ENCODE measurements around the gene APIP. TPM values are rescaled to one million over a fixed set of nuclear protein-coding genes. Genes with fewer than 3 reads are reported as not detected.
A peak's percentile ranks its signal among the peaks of the same experiment; 100 is the strongest.

APIP gene
- total RNA-seq, 2 donors from 2014 or later = 23.9 to 33.1 TPM

DNA sequence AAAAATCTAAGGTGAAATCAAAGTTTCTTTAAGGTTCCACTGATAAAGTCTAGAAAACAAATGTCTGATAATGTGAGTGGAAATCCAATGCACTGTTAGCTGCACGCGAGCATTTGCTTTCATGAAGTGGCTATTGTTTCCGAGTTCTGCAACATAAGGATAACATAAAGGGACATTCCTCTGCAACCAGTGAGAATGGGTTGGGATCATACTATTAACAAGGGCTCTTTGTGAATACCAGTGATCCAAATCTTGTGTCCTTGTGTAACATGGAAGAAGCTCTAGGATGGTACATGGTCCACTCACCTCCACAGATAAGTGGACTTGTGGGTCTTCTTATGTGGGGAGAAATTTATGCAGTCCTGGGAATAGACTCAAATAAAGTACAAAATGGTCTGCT, 24.6 kb downstream of the APIP start:
- WGBS = 70% methylated on average over 3 of the region's 3 CpGs
- no peak overlapping the region for H3K4me3 ChIP-seq
- H3K9me3 ChIP-seq = no peaks in the 10 kb centered on the region
- intact Hi-C loops (cut with DNase I) = loop anchor here (2.0 to 10.0 kb wide), 2 partner anchors 305 to 537 kb away; partner anchors contain the start of gene ABTB2
- TF ChIP-seq, protein P1, sequence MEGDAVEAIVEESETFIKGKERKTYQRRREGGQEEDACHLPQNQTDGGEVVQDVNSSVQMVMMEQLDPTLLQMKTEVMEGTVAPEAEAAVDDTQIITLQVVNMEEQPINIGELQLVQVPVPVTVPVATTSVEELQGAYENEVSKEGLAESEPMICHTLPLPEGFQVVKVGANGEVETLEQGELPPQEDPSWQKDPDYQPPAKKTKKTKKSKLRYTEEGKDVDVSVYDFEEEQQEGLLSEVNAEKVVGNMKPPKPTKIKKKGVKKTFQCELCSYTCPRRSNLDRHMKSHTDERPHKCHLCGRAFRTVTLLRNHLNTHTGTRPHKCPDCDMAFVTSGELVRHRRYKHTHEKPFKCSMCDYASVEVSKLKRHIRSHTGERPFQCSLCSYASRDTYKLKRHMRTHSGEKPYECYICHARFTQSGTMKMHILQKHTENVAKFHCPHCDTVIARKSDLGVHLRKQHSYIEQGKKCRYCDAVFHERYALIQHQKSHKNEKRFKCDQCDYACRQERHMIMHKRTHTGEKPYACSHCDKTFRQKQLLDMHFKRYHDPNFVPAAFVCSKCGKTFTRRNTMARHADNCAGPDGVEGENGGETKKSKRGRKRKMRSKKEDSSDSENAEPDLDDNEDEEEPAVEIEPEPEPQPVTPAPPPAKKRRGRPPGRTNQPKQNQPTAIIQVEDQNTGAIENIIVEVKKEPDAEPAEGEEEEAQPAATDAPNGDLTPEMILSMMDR (IDR thresholded peaks at IDR 0.05) = no peak
- TF ChIP-seq POLR2A (IDR thresholded peaks at IDR 0.05) (no peak), POLR2AphosphoS5 (IDR thresholded peaks at IDR 0.05) (no peak)
- H3K27me3 ChIP-seq (replicated peaks; ENCODE audit: insufficient read depth) = no peaks in the 10 kb centered on the region
- no peak for DNase-seq (ENCODE audit: low spot score)
- H3K36me3 ChIP-seq = no peaks in the 10 kb centered on the region
- H3K4me1 ChIP-seq (replicated peaks) = no peaks in the 10 kb centered on the region
- no peak overlapping the region for H3K27ac ChIP-seq

DNA sequence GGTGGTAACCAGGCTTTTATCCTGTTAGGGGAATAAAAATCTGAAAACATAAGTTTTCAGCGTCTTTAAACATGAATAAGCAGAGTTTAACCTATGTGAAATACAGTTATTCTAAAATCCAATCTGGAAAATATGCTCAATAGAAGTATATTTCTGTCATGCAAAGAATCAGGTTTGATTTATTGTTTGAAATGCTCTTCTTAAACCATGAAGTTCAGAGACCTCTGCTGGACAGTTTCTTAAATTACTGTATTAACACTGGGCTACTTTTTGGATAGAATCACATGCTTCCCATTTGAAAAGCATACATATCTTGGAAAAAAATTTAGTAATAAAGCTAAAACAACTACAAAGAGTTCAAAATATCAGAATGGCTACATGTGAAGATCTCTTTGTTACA, 25.4 kb downstream of the APIP start:
- Histone ChIP-seq H3K4me1 (replicated peaks) (no peaks in the 10 kb centered on the region), H3K36me3 (no peaks in the 10 kb centered on the region), H3K27ac (no peak overlapping the region), H3K27me3 (replicated peaks; ENCODE audit: insufficient read depth) (no peaks in the 10 kb centered on the region), H3K4me3 (no peak overlapping the region), H3K9me3 (no peaks in the 10 kb centered on the region)
- no peak for TF ChIP-seq POLR2A (IDR thresholded peaks at IDR 0.05)
- TF ChIP-seq, protein P1 (IDR thresholded peaks at IDR 0.05) = peak in 3 of 4 experiments; percentile 51 to 91 (median 76)
- no peak for DNase-seq (ENCODE audit: low spot score)
- intact Hi-C loops (cut with DNase I) = loop anchor here (2.0 to 10.0 kb wide), 2 partner anchors 304 to 536 kb away; partner anchors contain the start of gene ABTB2
- 52% methylated on average over 1 of the region's 1 CpG for WGBS

DNA sequence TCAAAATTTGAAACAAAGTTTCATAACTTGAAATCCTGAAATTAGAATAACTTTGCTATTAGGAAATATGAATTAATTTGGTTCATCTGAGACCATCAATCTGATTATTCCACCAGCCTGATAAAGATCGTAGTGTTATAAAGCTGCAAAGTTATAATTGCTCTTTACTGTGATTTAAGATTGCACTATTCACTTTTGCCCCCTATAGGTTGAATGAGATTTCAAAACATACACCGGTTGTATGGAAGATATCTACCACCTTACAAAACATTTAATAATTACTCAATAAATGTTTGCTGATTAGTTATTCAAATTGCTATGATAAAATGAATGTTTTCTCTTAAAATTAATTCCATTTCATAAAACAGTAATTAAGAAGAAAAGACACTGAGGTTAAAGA, 26.1 kb downstream of the APIP start:
- no peak for DNase-seq (ENCODE audit: low spot score)
- no peak for TF ChIP-seq POLR2AphosphoS5 (IDR thresholded peaks at IDR 0.05)
- TF ChIP-seq, protein P1 (IDR thresholded peaks at IDR 0.05) = peak in 3 of 4 experiments; percentile 39 to 74 (median 70)
- no peaks in the 10 kb centered on the region for H3K9me3 ChIP-seq
- intact Hi-C loops (cut with DNase I) = loop anchor here (2.0 to 10.0 kb wide), 2 partner anchors 303 to 535 kb away; partner anchors contain the start of gene ABTB2
- no peak overlapping the region for H3K27ac ChIP-seq
- no peaks in the 10 kb centered on the region for H3K4me1 ChIP-seq (replicated peaks)
- no peaks in the 10 kb centered on the region for H3K36me3 ChIP-seq
- 9% methylated on average over 2 of the region's 2 CpGs for WGBS
- H3K4me3 ChIP-seq = no peak overlapping the region
- no peaks in the 10 kb centered on the region for H3K27me3 ChIP-seq (replicated peaks; ENCODE audit: insufficient read depth)

DNA sequence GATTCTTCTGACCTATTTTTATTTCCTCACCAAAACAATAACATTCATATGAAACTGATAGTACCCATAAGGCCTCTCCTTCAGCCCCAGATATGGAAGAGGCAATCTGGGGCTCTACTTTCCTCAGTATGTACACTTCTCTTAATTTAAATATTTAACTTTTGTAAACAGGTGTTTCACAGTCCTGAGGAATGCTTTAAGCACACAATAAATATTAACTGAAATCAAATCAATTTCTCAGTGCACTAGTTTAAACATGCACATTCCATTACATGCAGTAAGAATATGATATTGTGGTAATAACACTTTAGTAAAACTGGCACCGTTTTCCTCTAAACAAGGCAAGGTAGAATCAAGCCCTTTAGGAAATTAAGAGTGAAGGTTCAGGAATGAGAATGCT, 28.9 kb downstream of the APIP start:
- no peaks in the 10 kb centered on the region for H3K36me3 ChIP-seq
- no peak for TF ChIP-seq POLR2A (IDR thresholded peaks at IDR 0.05)
- no peak for TF ChIP-seq POLR2AphosphoS5 (IDR thresholded peaks at IDR 0.05)
- TF ChIP-seq, protein P1 (IDR thresholded peaks at IDR 0.05) = no peak
- H3K9me3 ChIP-seq = no peaks in the 10 kb centered on the region
- peak overlapping the region; percentile 9 to 14 for H3K27ac ChIP-seq
- 54% methylated on average over 1 of the region's 1 CpG for WGBS
- H3K4me3 ChIP-seq = no peak overlapping the region
- H3K27me3 ChIP-seq (replicated peaks; ENCODE audit: insufficient read depth) = no peaks in the 10 kb centered on the region
- no peaks in the 10 kb centered on the region for H3K4me1 ChIP-seq (replicated peaks)
- DNase-seq (ENCODE audit: low spot score) = no peak
- intact Hi-C loops (cut with DNase I) = no loop called here

DNA sequence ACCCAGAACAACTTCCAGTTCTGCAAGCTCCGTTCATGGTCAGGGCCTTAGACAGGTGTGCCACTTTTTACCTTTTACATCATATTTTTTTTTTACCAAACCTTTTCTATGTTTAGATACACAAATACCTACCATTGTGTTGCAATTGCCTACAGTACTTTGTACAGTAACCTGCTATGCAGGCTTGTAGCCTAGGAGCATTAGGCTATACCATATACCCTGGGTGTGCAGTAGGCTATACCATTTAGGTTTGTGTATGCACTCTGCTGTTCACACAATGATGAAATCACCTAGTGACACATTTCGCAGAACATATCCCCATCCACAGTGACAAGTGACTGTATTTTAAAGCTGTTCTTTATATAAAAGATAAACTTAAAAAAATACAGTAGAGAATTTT, 29.6 kb downstream of the APIP start:
- Histone ChIP-seq H3K9me3 (no peaks in the 10 kb centered on the region), H3K36me3 (no peaks in the 10 kb centered on the region), H3K27ac (no peak overlapping the region), H3K4me1 (replicated peaks) (no peaks in the 10 kb centered on the region), H3K4me3 (no peak overlapping the region), H3K27me3 (replicated peaks; ENCODE audit: insufficient read depth) (no peaks in the 10 kb centered on the region)
- TF ChIP-seq POLR2A (IDR thresholded peaks at IDR 0.05) (no peak), POLR2AphosphoS5 (IDR thresholded peaks at IDR 0.05) (no peak)
- TF ChIP-seq, protein P1 (IDR thresholded peaks at IDR 0.05) = no peak
- no peak for DNase-seq (ENCODE audit: low spot score)
- intact Hi-C loops (cut with DNase I) = no loop called here
- 98% methylated on average over 2 of the region's 2 CpGs for WGBS
